Measurements from ENCODE around the gene PLEKHG5.
"Not testable (repeated sequence)": the region's sequence is repeated elsewhere in the genome, so short reads cannot be mapped to it uniquely, and the experiment has no call there.

Gene PLEKHG5

DNA sequence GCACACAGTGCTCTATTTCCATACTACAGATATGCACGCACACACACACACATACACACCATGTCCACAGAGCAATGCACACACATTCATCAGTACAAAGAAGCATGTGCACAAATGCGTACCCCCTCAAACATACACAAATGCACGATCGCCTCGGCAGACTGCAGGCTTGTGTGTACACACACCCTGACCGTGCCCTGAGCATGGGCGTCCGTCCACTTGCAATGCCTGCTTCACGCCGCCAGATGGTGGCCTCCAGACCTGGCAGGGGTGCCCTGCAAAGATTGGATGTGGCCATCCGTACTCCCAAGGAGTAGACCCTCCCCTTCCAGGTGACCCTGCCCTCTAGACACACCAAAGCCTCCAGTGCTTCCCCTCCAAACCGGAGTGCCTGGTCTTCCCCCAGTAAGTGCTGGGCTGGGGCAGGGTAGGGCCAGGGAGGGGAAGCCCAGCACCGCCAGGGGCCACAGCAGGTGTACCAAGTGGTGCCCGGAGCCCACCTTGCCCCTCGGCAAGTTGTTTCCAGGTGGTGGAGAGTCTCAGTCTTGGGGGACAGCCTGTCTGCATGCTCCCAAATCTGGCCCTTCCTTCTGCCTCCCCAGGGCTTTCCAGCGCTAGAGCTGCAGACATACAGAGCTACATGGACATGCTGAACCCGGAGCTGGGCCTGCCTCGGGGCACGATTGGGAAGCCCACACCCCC is 46.3 kb downstream of the PLEKHG5 start:
- peak in 2 of 3 donors; percentile 49 to 56 for DNase-seq

DNA sequence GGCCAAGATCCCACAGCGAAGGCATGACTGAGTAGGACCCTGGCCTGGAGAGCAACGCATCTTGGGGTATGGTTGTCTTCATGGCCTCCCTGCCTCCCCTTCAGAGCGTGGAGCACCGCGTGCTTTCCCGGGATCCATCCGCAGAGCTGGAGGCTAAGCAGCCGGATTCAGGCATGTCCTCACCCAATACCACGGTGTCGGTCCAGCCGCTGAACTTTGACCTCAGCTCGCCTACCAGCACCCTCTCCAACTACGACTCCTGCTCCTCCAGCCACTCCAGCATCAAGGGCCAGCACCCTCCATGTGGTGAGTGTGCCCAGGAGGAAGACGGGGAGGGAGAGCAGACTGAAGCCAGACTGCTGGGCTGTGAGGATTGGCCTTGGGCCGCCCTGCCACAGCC is 47.1 kb downstream of the PLEKHG5 start:
- no peak for DNase-seq

GRCh38 chr1:6443339-6444115 is 47.9 kb downstream of the PLEKHG5 start:
- DNase-seq: no peak

- no peak for DNase-seq
Measured at GRCh38 chr1:6441586-6441985, 49.9 kb downstream of the PLEKHG5 start.

DNA sequence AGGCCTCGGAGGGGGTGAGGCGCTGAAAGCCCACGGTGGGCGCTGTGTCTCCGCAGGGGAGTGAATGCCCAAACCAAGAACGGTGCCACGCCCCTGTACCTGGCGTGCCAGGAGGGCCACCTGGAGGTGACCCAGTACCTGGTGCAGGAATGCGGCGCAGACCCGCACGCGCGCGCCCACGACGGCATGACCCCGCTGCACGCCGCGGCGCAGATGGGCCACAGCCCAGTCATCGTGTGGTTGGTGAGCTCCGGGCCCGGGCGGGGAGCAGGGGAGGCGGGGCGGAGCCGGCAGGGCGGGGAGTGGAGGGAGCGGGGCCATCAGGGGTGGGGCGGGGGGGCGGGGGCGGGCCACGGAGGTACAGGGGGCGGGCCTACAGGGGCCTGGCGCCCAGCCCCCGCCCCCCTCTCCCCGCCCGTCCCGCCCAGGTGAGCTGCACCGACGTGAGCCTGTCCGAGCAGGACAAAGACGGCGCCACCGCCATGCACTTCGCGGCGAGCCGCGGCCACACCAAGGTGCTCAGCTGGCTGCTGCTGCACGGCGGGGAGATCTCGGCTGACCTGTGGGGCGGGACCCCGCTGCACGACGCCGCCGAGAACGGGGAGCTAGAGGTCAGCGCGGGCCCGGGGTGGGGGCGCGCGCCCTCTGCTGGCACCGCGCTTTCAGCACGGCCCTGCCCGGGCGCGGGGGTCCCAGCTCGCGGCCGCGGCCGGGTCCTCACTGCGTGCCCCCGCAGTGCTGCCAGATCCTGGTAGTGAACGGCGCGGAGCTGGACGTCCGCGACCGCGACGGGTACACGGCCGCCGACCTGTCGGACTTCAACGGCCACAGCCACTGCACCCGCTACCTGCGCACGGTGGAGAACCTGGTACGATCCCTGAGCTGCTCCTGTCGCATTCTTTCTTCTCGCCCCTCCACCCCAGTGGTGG is 51.0 kb downstream of the PLEKHG5 start:
- DNase-seq: peak; percentile 46 to 75 (median 58)

DNA sequence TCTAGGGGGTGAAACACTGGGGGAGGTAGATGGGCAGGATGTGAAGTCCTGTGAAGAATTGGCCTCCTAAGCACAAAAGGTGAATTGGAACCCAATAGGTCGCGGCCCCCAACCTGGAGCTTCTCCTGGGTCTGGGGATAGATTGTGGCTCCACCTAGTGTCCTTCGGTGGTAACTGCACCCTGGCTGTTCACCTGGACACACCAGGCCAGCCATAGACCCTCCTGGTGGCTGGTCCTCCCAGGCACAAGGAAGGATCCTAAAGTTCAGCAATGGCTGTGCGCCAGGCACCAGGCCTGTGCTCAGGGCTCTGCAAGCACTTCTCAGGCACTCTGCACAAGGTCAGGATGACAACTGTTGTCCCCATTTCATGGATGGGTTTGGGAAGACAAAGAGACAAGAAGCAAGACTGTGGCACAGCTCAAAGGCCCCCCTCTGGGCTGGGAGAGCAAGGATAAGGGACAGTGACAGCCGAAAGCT is 53.4 kb downstream of the PLEKHG5 start:
- DNase-seq: peak; percentile 52 to 67 (median 60)

- not testable (repeated sequence) for DNase-seq
Measured at GRCh38 chr1:6437012-6437700, 54.3 kb downstream of the PLEKHG5 start.

DNA sequence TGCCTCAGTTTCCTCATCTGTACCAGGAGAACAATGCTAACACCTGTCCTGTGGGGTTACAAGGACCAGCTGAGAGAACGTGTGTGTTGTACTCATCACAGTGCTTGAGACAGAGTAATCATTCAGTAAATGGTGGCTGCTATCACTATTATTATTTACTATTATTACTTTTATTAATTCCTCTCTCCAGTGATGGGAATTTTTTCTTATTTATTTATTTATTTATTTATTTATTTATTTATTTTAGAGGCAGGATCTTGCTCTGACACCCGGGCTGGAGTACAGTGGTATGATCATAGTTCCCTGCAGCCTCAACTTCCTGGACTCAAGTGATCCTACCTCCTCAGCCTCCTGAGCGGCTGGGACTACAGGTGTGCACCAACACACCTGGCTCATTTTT is 55.2 kb downstream of the PLEKHG5 start:
- not testable (repeated sequence) for DNase-seq

DNA sequence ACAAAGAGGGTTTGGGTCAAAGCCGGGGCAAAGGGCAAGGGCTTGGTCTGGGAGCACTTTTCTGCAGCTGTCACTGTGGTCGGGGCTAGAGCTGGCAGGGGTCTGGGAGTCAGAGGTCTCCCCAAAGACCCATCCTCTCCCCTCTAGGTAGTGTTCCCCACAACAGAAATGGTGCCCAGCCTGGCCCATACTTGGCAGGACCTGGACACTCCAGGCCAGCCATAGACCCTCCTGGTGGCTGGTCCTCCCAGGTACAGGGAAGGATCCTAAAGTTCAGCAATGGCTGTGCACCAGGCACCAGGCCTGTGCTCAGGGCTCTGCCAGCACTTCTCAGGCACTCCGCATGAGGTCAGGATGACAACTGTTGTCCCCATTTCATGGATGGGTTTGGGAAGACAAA is 55.9 kb downstream of the PLEKHG5 start:
- DNase-seq: no peak

GRCh38 chr1:6435129-6435528 is 56.3 kb downstream of the PLEKHG5 start:
- DNase-seq: no peak

DNA sequence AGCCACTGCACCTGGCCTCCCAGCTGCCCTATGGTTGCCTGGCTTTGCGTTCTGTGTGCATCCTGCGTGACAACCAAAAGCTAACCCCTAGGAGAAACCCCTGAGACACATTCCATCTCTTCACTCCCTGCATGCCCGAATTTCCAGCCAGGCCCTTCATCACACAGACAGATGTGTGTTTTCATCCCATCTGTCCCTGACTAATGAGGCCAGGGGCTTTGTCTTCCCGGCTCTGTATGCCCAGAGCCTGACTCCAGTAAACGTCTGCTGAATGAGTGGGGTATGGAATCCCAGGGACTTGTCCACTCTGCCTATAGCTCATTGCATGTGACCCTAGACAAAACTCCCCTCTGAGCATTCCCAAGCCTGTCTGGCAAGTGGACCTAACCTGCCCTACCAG is 57.3 kb downstream of the PLEKHG5 start:
- DNase-seq: no peak

DNA sequence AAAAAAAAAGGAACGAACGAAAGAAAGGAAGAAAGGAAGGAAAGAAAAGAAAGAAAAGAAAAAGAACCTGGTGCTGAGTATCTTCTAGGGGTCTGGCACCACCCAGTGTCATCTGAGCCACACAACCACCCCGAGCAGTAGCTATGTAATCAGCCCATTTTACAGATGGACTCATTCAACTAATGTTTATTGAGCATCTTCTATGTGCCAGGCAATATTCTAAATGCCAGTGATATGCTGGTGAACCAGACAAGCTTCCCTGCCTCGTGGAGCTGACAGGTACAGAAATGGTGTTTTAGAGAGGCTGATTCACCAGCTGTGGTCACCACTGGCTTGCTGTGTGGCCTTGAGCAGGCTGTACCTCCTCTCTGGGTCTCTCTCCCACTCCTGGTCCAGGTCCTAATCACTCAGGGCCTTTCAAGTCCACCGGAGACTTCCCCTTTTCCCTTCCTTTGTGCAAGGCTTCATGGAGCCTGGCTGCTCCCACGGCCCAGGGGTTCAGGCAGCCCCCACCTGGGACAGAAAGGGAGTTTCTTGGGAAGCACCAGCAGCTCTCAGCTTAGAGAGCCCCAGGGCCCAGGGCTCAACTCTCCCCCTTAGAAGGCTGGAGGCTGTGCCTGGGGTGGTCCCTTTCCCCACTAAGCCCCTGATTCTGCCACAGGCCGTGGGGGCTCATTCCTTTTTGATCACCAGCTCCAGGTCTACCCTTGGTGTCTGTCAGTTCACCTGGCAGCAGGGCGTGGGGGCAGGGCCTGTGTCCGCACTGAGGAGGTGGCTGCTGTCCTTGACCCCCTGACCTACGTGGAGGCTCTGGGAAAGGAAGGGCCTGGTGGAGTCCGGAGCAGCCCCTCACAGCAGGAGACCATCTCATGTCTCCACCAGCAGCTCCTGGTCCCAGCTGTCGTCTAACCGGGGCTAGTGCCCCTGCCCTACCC is 59.6 kb downstream of the PLEKHG5 start:
- not testable (repeated sequence) for DNase-seq

DNA sequence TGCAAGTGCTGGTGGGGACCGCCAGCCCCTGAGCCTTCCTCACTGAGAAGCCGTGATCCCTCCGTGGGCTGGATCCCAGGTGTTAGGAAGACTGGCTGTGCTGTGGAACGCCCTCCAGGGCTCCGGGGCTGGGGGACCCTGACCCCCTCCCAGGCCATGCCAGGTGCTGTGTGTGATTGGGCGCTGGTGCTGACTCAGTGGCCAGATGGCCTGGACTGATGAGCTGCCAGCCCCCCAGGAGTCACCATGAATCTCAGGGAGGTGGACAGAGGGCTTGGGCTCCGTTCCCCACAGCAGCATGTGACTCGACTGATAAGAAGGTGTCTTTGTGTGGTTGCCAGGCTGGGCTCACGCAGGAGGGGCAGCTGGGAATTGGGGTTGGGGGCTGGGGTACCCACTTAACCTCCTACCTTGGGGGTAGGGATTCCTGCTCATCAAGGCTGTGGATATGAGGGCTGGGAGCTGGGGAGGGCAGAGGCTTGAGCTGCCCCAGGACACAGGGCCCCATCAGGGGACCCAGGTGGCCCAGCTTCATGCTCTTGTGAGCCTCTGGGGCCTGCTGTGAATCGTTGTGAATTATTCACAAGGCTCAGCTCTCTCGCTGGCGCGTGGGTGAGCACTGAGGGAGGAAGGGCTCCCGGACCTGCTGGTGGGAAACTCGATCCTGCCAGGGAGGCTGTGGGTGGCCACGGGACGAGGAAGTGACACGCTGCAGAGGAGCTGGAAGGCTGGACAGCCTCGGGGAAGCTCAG is 61.6 kb downstream of the PLEKHG5 start:
- peak; percentile 68 to 86 (median 68) for DNase-seq

DNA sequence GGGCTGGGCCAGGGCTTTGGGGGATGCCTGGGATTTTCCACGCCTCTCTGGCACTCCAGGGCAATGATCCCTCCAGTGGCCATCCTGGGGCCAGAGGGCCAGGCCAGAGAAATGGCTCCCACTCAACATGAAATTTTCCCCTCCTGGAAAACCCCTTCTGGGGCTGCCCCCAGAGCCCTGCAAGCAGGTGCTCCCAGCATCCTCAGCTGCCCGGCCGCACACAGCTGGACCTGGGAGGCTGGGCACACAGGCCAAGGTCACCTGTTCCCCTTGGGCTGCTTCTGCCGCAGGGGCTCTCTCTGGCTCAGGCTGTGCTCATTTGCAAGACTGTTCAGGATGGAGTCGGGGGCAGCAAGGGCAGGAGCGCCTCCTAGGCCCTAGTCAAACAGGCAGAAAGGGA is 63.0 kb downstream of the PLEKHG5 start:
- not testable (repeated sequence) for DNase-seq

DNA sequence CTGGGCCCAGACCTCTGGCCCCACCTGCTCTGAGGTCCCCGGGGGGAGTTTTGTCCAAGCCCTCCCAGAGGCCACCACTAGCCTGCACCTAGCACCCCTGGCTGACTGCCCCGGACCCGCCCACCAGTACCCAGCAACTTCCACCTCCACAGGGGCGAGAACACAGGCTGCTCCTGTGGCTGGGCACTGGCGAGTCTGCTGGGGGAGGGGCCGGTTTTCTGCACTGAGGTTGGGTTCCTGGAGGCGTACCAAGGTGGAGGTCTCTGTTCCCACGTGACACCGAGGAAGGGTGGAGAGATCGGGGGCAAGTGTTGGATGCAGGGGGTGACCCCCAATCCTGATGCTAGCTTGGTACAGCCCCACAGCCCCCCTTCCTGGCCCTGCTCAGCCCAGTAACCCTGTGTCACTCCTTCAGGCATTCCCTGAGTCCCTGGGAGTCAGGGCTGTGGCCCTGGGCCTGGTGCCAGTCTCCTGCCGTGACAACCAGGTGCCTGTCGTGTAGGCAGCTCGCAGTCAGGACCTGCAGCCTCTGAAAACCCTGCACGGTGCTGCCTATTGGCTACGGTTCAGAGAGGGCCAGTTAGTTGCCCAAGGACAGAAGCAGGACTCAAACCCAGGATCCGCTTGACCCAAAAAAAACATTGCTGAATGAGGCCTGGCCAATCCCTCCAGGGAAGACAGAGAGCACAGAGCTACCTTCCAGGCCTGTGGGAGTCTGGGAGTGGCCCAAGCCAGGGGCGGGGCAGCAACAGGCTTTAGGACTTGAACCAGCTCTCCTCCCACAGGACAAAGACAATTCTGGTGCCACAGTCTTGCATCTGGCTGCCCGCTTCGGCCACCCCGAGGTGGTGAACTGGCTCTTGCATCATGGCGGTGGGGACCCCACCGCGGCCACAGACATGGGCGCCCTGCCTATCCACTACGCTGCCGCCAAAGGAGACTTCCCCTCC is 63.8 kb downstream of the PLEKHG5 start:
- DNase-seq: no peak

DNA sequence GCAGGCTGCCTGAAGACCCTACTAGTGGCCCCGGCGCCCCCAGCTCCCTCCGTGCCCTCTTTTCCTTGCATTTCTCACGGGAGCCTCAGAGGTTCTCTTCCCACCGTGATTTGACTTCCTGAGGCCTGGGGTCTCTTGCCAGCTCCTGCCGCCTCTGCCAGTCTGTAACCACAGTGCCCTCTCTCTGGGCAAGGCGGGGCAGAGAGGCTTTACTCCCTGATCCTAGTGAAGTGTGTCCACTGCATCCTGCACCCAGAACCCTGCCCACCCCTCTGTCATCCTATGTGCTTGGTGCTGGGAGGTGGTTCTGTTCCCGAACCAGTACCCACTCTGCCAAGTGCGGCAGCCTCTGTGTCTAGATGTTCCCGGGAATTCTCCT is 64.5 kb downstream of the PLEKHG5 start:
- DNase-seq: no peak

GRCh38 chr1:6426277-6426971 is 65.0 kb downstream of the PLEKHG5 start:
- DNase-seq: no peak

GRCh38 chr1:6425658-6426057 is 65.8 kb downstream of the PLEKHG5 start:
- no peak for DNase-seq
